Muscle of leg (tissue), 16 donors: Measurements from ENCODE around the gene MROH2B. TPM values are rescaled to one million over a fixed set of nuclear protein-coding genes. Genes with fewer than 3 reads are reported as not detected.
A peak's percentile ranks its signal among the peaks of the same experiment; 100 is the strongest.

Experiments
- DNase-seq: peaks from one replicate; pipeline ENCODE4 v3.0.0; 2013
- H3K27ac ChIP-seq: one replicate; pipeline ENCODE4 v1.5.1; 2013; ENCODE audit warnings: mild to moderate bottlenecking, low read length, control low read depth
- H3K27me3 ChIP-seq: one replicate; pipeline ENCODE4 v1.6.1; 2013; ENCODE audit warnings: low read length; ENCODE audit not compliant: control insufficient read depth, insufficient read depth
- H3K36me3 ChIP-seq: one replicate; pipeline ENCODE4 v1.6.1; 2013; ENCODE audit warnings: low read length; ENCODE audit not compliant: control insufficient read depth, insufficient read depth
- H3K4me1 ChIP-seq: one replicate; pipeline ENCODE4 v1.6.1; 2013; ENCODE audit warnings: low read length; ENCODE audit not compliant: control insufficient read depth, insufficient read depth
- H3K4me3 ChIP-seq: one replicate; pipeline ENCODE4 v1.5.1; 2013; ENCODE audit warnings: low read length, control low read depth
- H3K9me3 ChIP-seq: replicated peaks from 2 replicates; pipeline ENCODE4 v1.6.1; 2013; ENCODE audit warnings: low read depth, low read length; ENCODE audit not compliant: control insufficient read depth
- WGBS: methylation state at CpG from one replicate; pipeline ENCODE4 v1.1.5; 2013; ENCODE audit warnings: missing lambda C conversion rate; ENCODE audit not compliant: insufficient coverage; 5-methylcytosine and 5-hydroxymethylcytosine counted together
- long read RNA-seq, 11 donors: transcript quantifications; one replicate each; lab custom pipeline, GENCODE V29; 2026
- polyA plus RNA-seq, 8 donors: library from polyadenylated mRNA; unstranded; fragments of 120-200 nt; gene quantifications; one replicate each; pipeline versions ENCODE4 v1.2.1 to v1.2.3, GENCODE V29; 2013; ENCODE audit warnings: inconsistent platforms in 1 of 8, low replicate concordance in 1 of 8; ENCODE audit not compliant: insufficient read length in 8 of 8, insufficient read depth in 1 of 8
- total RNA-seq: library from RNA; stranded (reverse); fragments of 120-200 nt; gene quantifications from one replicate; pipeline ENCODE4 v1.2.4, GENCODE V29; 2013

The MROH2B gene
- not detected for total RNA-seq
- polyA plus RNA-seq: under 1 TPM in 2 of 8 donors, not detected in 6; 0.05 to 0.12 TPM
- long read RNA-seq, donor 1: 0 reads
- long read RNA-seq, donor 2: 0 reads
- long read RNA-seq, donor 3: 0 reads
- long read RNA-seq, donor 4: 0 reads
- long read RNA-seq, donor 5: 0 reads
- long read RNA-seq, donor 6: 0 reads
- long read RNA-seq, donor 7: 0 reads
- long read RNA-seq, donor 8: 0 reads
- long read RNA-seq, donor 9: 0 reads
- long read RNA-seq, donor 10: 0 reads
- long read RNA-seq, donor 11: 0 reads

- no peaks in the 10 kb centered on the region for H3K36me3 ChIP-seq
- H3K9me3 ChIP-seq: no peaks in the 10 kb centered on the region
- H3K27me3 ChIP-seq: no peaks in the 10 kb centered on the region
- no CpG with 5 or more reads among the region's 1 CpG for WGBS
- no peak within 1 kb of the TSS for H3K27ac ChIP-seq
- no peak within 1 kb of the TSS for H3K4me3 ChIP-seq
- H3K4me1 ChIP-seq: no peaks in the 10 kb centered on the region
- no peak for DNase-seq
These were observed at the start of gene MROH2B for GRCh38 chr5:41071242-41071641. Gene MROH2B (minus strand): TSS chr5:41071342. CDS start chr5:41070852, 490 bp downstream.

- Histone ChIP-seq H3K9me3 (no peaks in the 10 kb centered on the region), H3K4me1 (no peaks in the 10 kb centered on the region), H3K4me3 (no peak overlapping the region), H3K36me3 (no peaks in the 10 kb centered on the region), H3K27ac (no peak overlapping the region), H3K27me3 (no peaks in the 10 kb centered on the region)
- WGBS: 100% methylated on average over 4 of the region's 8 CpGs
- no peak for DNase-seq
These were observed 49.5 kb upstream of the MROH2B start for GRCh38 chr5:41120600-41120999.

- DNase-seq: no peak
- Histone ChIP-seq H3K4me1 (no peaks in the 10 kb centered on the region), H3K9me3 (no peaks in the 10 kb centered on the region), H3K27me3 (no peaks in the 10 kb centered on the region), H3K4me3 (no peak overlapping the region), H3K27ac (no peak overlapping the region), H3K36me3 (no peaks in the 10 kb centered on the region)
- WGBS: no CpG with 5 or more reads among the region's 3 CpGs
These were observed 47.0 kb upstream of the MROH2B start for GRCh38 chr5:41118177-41118576.

- peak; percentile 49 for DNase-seq
- Histone ChIP-seq H3K27me3 (no peaks in the 10 kb centered on the region), H3K36me3 (no peaks in the 10 kb centered on the region), H3K4me1 (no peaks in the 10 kb centered on the region), H3K9me3 (no peaks in the 10 kb centered on the region), H3K4me3 (no peak overlapping the region), H3K27ac (no peak overlapping the region)
- no CpG with 5 or more reads among the region's 2 CpGs for WGBS
These were observed 44.1 kb upstream of the MROH2B start for GRCh38 chr5:41115281-41115680.

GRCh38 chr5:41112486-41113455 lies 41.6 kb upstream of the MROH2B start:
- Histone ChIP-seq H3K27ac (no peak overlapping the region), H3K4me1 (no peaks in the 10 kb centered on the region), H3K36me3 (no peaks in the 10 kb centered on the region), H3K27me3 (no peaks in the 10 kb centered on the region), H3K4me3 (no peak overlapping the region), H3K9me3 (no peaks in the 10 kb centered on the region)
- WGBS: no CpG with 5 or more reads among the region's 2 CpGs
- DNase-seq: no peak

GRCh38 chr5:41109186-41109585 lies 38.0 kb upstream of the MROH2B start:
- H3K27me3 ChIP-seq: no peaks in the 10 kb centered on the region
- no peak for DNase-seq
- no peaks in the 10 kb centered on the region for H3K36me3 ChIP-seq
- H3K9me3 ChIP-seq: no peaks in the 10 kb centered on the region
- no peak overlapping the region for H3K4me3 ChIP-seq
- no peak overlapping the region for H3K27ac ChIP-seq
- H3K4me1 ChIP-seq: no peaks in the 10 kb centered on the region

GRCh38 chr5:41102341-41102740 lies 31.2 kb upstream of the MROH2B start:
- DNase-seq: no peak
- H3K36me3 ChIP-seq: no peaks in the 10 kb centered on the region
- H3K27me3 ChIP-seq: no peaks in the 10 kb centered on the region
- no peaks in the 10 kb centered on the region for H3K9me3 ChIP-seq
- no peak overlapping the region for H3K4me3 ChIP-seq
- H3K4me1 ChIP-seq: no peaks in the 10 kb centered on the region
- no peak overlapping the region for H3K27ac ChIP-seq

GRCh38 chr5:41097642-41098041 lies 26.5 kb upstream of the MROH2B start:
- no peaks in the 10 kb centered on the region for H3K4me1 ChIP-seq
- WGBS: 60% methylated on average over 1 of the region's 2 CpGs
- no peak for DNase-seq
- no peaks in the 10 kb centered on the region for H3K27me3 ChIP-seq
- H3K4me3 ChIP-seq: no peak overlapping the region
- no peaks in the 10 kb centered on the region for H3K9me3 ChIP-seq
- H3K36me3 ChIP-seq: no peaks in the 10 kb centered on the region
- no peak overlapping the region for H3K27ac ChIP-seq

GRCh38 chr5:41095324-41096101 lies 24.4 kb upstream of the MROH2B start:
- H3K27me3 ChIP-seq: no peaks in the 10 kb centered on the region
- no peak overlapping the region for H3K27ac ChIP-seq
- WGBS: 67% methylated on average over 3 of the region's 5 CpGs
- no peak overlapping the region for H3K4me3 ChIP-seq
- H3K9me3 ChIP-seq: no peaks in the 10 kb centered on the region
- DNase-seq: no peak
- no peaks in the 10 kb centered on the region for H3K36me3 ChIP-seq
- H3K4me1 ChIP-seq: no peaks in the 10 kb centered on the region

- H3K27ac ChIP-seq: no peak overlapping the region
- no peak for DNase-seq
- H3K36me3 ChIP-seq: no peaks in the 10 kb centered on the region
- H3K4me1 ChIP-seq: no peaks in the 10 kb centered on the region
- H3K27me3 ChIP-seq: no peaks in the 10 kb centered on the region
- WGBS: no CpG with 5 or more reads among the region's 2 CpGs
- no peak overlapping the region for H3K4me3 ChIP-seq
- H3K9me3 ChIP-seq: no peaks in the 10 kb centered on the region
These were observed 23.7 kb upstream of the MROH2B start for GRCh38 chr5:41094871-41095270.
